NCI-H2196 (cell line): Measurements from ENCODE around the gene WNT1.

Experiments used
- DNase-seq: peaks from one replicate; lab custom pipeline; 2025; ENCODE audit not compliant: unreplicated experiment; lab: John Stamatoyannopoulos, UW

Gene WNT1

DNA sequence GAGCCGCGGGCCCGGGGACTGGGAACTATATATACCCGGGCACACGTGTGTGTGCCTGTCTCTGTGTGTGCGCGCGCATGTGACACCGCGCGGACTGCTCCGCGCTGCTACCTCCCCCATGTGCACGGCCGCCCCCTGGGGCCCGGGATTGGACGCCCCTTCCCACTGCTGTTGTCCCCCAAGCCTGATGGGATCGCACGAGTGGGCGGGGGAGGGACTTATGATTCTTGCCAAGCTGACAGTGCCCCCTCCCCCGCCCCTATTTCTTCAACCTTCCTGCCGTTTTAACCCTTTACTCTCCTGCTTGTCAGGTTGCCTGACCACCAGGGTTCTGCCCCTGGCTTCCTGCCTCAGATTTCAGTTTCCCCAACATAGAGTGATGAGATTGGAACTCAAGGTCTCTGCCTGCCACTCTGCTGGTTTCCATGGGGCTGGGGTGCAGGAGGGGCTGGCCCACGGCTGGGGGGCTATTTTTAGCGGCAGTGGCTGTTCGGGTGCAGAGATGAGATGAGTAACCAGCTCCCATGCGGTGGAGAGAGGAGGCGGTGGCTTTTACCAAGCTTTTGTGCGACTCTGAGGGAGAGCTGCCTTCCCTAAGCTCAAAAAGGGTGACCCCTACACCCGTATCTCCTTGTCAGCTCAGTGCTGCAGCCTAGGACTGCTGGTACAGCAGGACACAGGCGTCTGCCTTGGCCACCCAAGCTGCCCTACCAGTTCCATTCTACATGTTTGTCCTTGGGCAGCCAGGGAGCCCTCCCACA lies 21.4 kb downstream of the WNT1 start, which contains the start of gene DDN:
Gene DDN, minus strand, starts transcription at position 5 of the 761 bp plus-strand sequence. CDS start 88 bp downstream, outside the sequence.
- DNase-seq, result peak; percentile 26

GRCh38 chr12:49000346-49000745 lies 22.2 kb downstream of the WNT1 start:
- DNase-seq, result no peak

DNA sequence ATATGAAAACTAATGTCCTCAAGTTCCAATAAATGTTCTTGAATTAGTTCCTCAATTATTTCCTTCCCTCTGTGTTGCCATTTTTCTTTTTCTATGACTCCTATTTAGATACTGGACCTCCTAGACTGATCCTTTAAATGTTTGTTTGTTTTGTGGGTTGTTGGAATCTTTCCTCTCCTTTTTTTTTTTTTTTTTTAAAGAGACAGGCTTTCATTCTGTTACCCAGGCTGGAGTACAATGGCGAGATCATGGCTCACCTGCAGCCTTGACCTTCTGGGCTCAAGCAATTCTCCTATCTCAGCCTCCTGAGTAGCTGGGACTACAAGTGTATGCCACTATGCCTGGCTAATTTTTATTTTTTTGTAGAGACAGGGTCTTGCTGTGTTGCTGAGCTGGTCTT lies 30.8 kb downstream of the WNT1 start:
- no peak for DNase-seq

DNA sequence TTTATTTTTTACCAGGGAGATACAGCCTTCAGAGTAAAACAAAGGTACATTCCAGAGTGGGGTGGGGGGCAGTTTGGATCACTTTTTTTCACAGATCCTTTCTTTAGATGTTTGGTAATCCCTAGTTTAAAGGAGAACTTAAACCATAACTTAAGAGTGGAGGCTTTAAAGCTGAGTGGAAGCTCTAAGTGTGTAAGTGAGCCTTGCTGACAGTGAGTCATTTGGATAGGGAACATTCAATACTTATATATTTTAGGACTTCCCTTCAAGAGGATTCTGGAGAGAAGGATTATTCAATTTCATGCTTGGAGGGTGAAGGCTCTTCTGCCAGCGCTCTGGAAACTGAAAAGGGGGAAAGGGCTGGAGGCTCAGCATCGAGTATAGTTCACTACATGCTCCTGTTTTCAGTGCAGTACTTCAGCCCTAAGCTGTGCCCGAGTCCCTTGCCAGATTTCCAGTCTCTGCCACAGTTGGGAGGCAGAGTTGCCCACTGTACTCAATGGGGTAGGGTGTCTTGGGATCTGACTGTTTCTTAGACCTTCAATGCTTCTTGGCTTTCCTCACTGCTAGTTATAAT lies 32.1 kb downstream of the WNT1 start:
- no peak for DNase-seq

DNA sequence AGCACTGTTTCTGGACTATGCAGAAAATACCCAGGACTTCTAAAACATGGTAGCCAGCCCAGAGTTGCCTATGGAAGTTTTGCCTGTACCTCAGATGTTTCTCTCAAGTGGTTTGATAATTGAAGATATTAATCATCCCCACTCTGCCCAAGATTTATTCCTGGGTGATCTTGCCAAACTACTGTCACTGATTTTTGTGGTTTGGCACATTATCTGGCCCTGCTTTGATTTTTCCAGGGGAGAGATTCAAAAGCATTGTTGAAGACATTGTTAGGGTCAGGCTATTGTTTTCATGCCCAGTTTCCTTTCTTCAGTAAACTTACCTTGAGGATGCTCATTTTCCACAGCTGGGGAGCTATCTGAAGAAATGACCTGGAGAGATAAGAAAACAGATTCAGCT lies 34.6 kb downstream of the WNT1 start:
- no peak for DNase-seq

DNA sequence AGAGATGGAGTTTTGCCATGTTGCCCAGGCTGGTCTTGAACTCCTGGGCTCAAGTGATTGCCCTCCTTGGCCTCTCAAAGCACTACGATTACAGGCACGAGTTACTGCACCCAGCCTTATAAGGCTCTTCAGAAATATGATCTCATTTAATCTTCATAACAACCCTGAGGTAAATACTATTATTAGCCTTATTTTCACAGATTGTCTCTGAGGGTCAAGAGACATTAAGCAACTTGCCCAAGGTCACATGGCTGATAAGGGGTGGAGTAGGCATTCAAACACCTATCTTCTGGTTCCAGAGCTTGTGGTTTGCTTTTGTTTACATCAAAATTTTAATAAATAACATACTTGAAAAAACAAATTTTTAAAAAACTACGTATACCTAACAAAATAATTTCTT lies 35.3 kb downstream of the WNT1 start:
- DNase-seq, result no peak

GRCh38 chr12:49014547-49014946 lies 36.4 kb downstream of the WNT1 start:
- DNase-seq, result no peak

DNA sequence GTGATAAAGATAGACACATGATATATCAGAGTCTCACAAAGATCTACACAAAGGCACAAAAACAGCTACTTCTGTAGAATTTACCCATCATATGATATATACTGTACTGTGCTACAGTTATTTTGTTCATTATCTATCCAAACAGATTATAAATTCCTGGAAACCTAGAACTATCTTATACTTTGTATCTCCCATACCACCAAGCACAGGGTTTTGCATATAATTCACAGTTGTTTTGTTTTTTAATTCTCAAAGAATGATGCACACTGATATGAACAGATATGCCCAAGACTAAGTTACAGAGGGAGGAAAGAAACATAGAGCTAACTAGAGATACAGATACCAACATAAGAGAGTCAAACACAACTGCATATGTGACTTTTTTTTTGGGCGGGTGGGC lies 37.1 kb downstream of the WNT1 start:
- DNase-seq, result no peak

- DNase-seq, result no peak
Observed at GRCh38 chr12:49017891-49018260, 39.8 kb downstream of the WNT1 start.

DNA sequence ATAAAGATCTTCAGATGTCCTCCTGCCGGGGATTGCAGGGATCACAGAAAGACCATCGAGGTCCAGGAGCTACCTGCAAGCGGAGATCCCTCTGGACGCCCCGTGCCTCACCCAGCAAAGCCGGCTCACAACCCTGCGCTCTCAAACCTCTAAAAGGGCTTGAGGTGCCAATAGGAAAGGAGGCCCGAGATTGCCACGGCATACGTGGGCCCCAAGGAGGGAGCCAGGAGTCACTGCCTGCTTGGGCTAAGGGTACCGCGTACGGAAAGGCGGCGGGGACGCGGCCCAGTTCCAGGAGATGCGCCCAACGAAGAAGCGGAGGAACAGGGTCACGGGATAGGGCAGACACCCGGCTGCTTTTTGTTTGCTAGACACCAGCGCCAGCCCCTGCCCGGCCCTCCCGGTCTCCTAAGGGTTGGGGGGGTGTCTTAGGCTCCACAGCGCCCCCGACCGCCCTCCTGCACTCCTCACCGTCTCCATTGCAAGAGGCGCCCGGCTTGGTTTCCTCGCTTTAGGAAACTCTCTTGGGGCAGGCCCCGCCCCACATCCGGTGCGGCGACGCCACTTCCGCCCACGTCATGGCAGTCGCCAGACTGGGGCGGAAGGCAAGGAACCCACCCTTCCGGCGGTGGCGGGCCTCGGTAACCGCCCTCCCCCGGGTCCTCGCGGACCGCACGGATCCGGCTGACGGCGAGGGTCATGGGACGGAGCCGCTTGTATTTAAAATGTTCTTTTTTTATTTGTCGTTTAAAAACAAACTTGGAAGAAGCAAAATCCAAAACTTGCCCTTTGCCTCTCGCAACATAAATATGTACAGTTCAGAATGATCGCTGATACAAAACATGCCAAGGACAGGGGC lies 40.4 kb downstream of the WNT1 start, which contains the start of gene PRKAG1:
Gene PRKAG1, minus strand, starts transcription at position 516 of the 859 bp plus-strand sequence. Its CDS starts 36 bp downstream, at position 480.
- peak; percentile 94 for DNase-seq

GRCh38 chr12:49019120-49019430 lies 41.0 kb downstream of the WNT1 start:
- DNase-seq, result no peak

GRCh38 chr12:49019443-49020324 lies 41.6 kb downstream of the WNT1 start:
- no peak for DNase-seq

DNA sequence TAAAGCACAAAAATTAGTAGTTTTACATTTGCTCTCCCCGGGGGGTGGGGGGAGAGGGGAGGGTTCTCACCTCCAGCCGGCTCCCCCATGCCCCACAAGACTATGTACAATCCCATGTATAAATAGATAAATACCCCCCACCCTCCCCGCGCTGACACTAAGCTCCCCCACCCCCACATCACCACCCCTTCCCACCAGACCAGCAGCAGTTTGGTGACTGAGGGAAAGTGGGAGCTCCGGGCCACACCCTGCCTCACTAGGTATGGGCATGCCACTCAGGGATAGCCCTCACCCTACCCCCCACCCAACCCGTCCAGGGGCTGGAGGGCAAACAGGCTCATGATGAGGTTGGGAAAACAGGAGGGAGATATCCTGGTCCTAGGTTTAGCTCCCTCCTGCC lies 42.3 kb downstream of the WNT1 start:
- DNase-seq, result no peak

DNA sequence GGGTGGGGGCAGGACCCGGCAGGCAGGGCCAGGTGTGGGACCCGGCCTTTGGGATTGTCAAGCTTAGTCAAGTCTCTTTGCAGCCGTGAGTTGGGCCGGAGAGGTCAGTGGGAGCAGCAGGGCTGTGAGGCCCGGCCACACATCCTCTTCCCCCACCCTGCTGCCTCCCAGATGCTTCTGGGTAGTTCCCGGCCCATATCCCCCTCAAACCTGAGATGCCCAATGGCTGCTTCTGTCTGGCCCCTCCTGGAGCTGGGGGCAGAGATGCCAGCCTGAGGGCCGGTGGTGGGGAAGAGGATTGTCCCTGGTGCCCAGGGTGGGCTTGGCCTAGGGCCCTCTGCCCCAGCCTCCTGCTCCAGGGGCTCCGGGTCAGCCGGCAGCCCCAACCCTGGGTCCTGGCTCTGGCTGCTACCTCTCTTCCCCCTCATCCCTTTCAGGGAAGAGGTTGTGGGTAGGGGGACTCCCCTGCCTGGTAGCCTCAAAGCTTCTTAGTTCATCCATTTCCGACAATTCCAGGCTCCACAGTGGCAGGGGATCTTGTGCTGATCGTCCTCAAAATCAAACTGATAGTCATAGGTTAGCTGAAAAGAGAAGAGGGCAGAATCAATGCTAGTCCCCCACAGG lies 43.3 kb downstream of the WNT1 start:
- DNase-seq, result no peak

DNA sequence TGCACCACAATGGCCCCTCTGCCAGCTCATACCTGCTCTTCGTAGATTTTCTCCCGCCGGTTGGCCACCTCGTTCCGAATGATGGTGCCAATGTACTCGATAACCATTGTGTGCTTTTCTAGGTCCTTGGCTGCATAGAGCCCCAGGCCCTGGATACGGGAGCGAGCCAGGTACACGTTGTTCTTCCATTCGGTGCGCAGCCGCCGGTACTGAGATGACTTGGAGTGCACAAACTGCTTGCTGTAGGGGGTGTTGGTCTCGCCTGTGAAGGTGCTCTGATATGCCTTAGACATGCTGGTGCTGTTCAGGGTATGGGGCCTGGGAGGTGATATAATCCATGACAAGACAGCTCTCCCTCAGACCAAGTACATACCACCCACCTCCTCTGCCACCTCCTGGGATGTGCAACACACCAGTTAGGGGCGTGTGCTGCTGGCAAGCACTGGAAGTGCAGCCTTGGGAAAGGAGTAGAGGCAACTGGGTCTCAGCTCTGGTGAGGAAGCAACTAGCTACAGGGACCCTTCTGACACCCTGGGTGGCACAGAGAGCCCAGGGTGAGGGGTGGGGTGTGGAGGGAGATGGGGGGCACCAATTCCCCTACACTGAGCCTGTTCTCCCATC lies 44.5 kb downstream of the WNT1 start:
- DNase-seq, result no peak

GRCh38 chr12:49023812-49024211 lies 45.7 kb downstream of the WNT1 start:
- no peak for DNase-seq

DNA sequence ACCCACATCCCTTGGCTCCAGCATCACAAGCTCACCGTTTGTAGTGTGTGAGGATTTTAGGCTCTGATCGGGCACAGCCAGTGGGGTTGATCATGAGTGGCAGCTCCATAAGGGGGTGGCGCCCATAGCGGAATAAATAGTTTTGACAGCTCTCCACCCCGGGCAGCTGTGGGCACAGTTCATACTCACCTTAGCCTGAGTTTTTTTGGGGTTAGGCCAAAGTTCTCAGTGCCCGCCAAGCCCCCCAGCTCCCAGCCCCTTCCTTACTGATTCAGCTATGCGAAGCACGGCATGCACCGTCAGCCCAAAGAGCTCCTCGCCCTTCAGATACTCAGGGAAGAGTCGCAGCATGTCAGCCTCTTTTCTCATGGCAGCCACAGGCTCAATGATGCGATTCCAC lies 46.4 kb downstream of the WNT1 start:
- no peak for DNase-seq

DNA sequence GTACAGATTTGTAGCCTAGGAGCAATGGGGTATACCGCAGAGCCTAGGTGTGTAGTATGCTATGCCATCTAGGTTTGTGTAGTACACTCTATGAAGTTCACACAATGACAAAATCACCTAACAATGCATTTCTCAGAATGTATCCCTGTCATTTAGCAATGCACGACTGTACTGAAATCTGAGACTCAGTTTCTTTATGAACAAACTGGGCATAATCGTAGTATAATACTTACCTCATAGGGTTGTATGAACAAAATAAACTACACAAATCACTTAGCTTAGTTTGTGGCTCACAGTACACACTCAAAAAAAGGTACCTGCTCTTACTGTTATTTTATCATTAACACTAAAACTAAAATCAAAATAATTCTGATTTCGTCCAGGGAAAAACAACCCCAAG lies 47.3 kb downstream of the WNT1 start:
- no peak for DNase-seq

DNA sequence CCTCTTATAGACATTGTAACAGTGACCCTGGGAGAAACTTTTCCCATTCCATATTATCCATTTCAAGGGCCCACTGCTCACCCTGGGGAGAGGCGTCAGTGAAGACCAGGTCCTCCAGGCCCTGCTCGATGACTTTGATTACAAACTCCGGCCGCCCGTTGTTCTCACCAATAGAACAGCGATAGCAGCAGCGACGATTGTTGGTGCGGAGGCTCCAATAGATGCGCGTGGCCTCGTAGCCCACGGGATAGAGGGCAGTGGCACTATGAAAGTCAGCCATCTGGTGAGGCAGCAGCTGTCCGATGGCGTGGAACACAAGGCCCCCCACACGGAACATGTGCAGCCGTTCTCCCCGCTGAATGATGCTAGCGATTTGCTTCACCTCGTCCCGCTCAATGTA lies 48.0 kb downstream of the WNT1 start:
- no peak for DNase-seq
